Measurements from ENCODE around the gene SLC25A48.

SLC25A48 gene

DNA sequence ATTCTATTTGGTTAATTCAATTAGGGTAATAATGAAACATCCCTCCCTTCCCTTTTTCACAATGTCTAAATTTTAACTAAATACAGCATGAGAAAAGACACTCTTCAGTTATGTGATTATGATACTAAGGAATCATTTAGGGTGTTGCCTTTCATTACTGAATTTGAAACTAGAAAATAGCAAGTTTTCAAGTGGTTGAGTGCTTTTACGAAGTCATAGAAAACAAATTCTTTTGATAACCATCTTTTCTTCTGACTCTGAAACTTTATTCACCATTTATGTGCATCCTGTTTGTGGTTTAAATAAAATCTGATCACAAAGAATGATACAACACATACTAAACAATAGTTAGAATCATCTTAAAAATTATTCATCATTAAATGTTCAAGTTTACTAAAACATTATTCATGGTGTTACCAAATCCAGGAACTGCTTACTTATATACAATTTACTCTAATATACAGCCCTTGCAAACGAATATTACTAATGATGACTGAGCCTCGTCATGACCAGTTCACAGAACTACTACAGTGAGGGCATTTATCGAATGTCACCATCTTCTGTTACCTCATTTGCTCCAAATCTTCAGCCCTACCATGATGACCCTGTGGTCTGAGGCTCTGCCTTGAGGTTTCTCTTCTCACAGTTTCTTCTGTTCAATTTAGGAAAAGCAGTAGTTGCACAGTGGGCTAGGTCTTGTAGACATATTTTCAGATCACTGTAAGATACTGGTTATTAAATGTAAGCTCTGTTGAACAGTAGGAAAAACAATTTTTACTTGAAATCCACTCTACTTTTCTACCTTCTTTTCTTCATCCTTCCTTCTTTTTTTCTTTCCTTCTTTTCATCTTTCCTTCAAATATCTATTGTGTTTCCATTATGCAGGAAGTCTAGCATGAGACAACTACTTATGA, 79.5 kb downstream of the SLC25A48 start:
- FAIRE-seq, result no peak
- no peak for DNase-seq (ENCODE audit: insufficient read length, low spot score)

DNA sequence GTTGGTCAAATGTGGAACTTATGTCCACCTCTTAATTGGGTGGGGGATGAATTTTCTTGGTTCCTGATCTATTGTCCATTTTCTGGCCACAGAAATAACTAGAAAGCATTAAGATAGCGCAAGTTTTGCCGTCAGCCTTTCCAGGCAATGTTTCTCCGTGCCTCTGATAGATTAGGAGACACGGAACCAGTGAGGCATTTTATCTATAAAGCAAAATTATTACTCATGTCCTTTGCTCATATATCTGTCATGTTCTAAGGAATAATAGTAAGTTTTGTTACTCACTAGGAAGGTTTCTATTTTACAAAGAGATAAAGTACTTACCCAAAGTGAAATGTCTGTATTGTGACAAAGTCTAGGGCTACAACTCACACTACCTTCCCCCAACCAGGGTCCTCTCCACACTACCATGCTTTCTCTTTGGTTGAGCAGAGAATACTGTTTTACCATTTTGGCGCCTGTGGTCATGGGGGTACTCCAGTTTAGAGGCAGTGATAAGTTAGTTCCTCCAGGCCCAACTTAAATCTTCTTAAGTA, 81.1 kb downstream of the SLC25A48 start:
- DNase-seq (ENCODE audit: insufficient read length, low spot score) (no peak), FAIRE-seq (no peak)

DNA sequence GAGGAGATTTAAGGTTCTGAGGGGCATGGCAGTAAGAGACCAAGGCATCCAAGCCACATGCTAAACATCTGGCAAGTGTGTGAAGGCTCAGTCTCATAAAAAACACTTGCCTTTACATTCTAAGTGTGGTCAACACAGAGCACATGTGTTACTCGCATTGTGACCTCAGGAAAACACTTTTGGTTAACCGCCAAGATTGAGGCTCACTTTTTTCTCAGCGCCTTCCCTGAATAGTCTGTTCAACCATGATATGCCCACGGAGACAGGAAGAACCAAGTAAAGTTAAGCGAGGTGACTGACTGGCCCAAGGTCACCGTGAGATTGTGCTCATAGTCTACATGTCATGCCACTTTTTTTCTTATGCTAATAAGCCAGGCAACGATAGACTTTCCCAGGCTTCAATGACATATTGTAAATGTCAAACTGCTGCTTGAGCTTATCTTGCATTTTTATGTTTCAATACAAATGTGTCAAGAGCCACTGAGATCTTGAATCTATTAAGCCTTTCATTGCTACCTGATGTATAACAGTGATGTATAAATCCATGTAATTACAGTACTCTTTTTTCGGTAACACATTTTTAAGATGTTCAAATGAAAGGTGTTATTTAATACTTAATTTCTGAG, 82.3 kb downstream of the SLC25A48 start:
- no peak for DNase-seq (ENCODE audit: insufficient read length, low spot score)
- FAIRE-seq, result no peak

- DNase-seq (ENCODE audit: insufficient read length, low spot score), result no peak
- FAIRE-seq, result no peak
Measured at GRCh38 chr5:135920199-135920598, 85.7 kb downstream of the SLC25A48 start.

- no peak for DNase-seq (ENCODE audit: insufficient read length, low spot score)
- FAIRE-seq, result no peak
Measured at GRCh38 chr5:135921388-135921787, 86.9 kb downstream of the SLC25A48 start.

GRCh38 chr5:135930029-135930948, 95.8 kb downstream of the SLC25A48 start:
- no peak for DNase-seq (ENCODE audit: insufficient read length, low spot score)
- no peak for FAIRE-seq

DNA sequence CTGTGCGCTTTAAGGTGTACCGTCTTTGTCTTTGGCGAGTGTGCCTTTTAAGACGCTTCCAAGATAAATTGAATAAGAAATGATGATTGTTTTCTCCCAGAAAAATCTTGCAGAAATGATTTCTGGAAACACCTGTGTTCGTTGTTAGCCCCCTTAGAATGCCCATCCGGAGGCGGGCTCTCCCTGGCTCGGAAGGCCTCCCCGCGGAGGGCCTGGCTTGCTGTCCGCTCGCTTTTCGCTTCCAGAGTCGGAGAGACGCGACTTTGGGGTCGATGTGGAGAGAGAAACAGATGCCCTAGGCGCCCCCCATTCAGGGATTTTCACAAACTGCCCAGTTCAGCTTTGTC, 96.5 kb downstream of the SLC25A48 start:
- DNase-seq (ENCODE audit: insufficient read length, low spot score) (no peak), FAIRE-seq (no peak)

- FAIRE-seq, result no peak
Measured at GRCh38 chr5:135934939-135935338, 100.5 kb downstream of the SLC25A48 start.

DNA sequence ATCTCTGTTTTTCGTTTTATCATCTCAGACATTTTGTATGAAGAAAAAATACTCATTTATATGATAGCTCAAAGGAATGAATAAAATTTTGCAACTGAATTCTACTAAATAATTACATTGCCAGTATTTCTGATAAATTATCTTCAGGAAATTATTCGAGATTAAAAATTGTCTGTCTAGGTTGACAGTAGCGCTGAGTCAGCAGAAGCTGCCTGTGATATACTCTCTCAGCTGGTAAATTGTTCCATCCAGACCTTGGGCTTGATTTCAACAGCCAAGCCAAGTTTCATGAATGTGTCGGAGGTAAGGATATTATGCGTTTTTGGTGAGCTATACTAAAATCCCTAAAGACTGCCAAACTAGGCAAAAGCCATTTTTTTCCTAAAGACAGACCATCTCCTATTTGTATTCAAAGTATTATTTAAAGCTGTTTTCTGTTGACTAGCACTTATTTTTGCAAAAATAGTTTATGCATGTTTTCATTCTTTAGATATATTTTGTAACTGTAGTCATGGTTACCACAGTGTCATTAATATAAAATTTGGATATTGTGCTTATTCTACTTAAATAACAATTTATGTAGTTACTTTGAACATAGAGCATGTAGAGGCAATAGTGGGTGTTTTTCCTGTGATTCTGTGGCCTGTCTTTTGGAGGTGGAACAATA, 102.9 kb downstream of the SLC25A48 start:
- no peak for FAIRE-seq
- DNase-seq (ENCODE audit: insufficient read length, low spot score), result no peak

More at GRCh38 chr5:135934939-135935338, 100.5 kb downstream of the SLC25A48 start:
- DNase-seq (ENCODE audit: insufficient read length, low spot score), result no peak
